Caki2 (cell line): ENCODE data around the gene PHF14. TPM values are rescaled to one million over a fixed set of nuclear protein-coding genes. Genes with fewer than 3 reads are reported as not detected.
"Not testable (repeated sequence)": the region's sequence is repeated elsewhere in the genome, so short reads cannot be mapped to it uniquely, and the experiment has no call there.

Experiments used
- DNase-seq: peaks from one replicate; pipeline ENCODE4 v3.0.0-alpha.2; 2015; ENCODE audit warnings: low read depth
- in situ Hi-C: cut with HindIII; loops from 2 replicates; pipeline ENCODE4 v1.10.0; 2016; ENCODE audit warnings: low sequenced_read_pairs, low pct_unique_long_range_greater_than_20kb, mixed read lengths
- total RNA-seq: library from RNA; depleted of rRNA; stranded (reverse); fragments of >200 nt; shearing (Covaris generic); gene quantifications from 2 replicates; pipeline ENCODE4 v1.2.3, GENCODE V29; 2014; ENCODE audit warnings: low replicate concordance

The PHF14 gene
- total RNA-seq, 1 experiment from 2014 or later: 36.8 TPM

DNA sequence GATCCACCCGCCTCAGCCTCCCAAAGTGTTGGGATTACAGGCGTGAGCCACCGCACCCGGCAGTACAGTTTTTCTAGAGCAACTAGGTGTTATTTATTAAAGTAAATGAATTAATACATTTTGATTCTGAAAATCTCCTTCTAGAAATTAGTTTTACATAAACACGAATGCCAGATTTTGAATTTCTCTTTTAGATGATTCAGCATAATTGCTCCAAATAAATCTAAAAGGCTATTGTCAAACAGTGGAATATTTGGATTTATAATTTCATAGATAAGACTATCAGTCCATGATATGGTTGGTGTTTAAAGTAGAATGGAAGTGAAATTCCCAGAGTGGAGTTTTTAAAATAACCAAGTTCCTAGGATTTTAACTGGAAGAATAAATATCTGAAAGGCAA is 1.5 kb upstream of the PHF14 start:
- DNase-seq: no peak
- in situ Hi-C loops: no loop called here

DNA sequence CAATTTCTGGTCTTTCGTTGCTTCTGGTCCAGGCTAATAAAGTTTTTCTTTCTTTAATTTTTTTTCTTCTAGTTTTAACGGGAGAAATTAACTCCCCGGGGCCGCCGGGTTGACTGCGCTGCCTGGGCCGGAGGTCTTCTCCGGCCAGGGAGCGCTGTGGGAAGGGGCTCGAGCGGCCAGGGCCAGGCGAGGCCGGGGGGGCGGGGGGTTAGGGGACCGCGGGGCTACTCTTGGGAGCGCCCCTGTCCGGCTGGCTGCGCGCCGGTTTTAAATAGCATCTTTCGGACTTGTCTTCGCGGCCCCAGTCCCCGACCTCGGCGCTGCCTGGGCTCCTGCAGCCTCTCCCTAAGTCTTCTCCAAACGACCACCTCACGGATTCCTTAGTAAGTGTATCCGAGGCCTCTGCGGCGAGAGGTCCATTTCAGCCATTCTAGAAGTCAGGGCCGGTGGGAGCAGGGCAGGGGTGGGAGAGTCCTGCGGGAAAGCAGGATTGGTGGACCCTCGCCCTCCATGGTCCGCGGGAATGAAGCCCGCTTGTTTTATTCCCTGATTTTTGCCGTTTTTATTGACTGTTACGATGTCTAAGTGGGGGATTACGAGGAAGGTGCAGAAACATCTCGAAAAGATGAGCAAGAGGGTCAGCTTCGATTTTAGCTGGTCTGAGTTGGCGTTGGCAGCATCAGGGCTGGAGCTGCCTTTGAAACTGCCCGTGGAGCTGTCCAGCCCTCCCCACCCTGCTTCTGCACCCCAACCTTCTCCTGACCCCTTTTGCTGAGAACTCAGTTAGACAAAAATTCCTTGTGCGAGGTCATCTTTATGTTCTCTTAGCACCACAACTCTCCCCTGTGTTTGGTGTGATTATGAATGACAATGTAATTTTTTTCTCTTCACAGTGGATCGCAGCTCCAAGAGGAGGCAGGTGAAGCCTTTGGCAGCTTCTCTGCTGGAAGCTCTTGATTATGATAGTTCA is 555 bp downstream of the PHF14 start:
- in situ Hi-C loops: no loop called here
- DNase-seq: peak; percentile 38

DNA sequence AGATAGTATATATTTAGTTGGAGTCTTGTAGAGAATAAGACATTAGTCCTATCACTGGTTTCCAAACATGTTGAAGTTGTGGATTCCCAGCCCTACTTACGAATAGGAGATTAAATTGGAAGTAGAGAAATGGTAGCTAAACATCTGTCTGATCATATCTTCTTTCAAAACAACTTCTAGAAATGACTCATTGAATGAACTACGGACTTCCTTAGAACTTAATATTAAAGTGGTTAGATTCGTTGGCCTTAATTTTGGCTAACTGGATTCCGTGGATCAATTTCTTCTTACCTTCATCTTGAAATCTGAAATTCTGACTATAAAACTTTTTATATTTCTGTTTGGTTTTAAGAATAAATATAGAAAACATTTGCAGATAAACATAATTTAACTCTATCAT is 3.4 kb downstream of the PHF14 start:
- no peak for DNase-seq
- in situ Hi-C loops: no loop called here

DNA sequence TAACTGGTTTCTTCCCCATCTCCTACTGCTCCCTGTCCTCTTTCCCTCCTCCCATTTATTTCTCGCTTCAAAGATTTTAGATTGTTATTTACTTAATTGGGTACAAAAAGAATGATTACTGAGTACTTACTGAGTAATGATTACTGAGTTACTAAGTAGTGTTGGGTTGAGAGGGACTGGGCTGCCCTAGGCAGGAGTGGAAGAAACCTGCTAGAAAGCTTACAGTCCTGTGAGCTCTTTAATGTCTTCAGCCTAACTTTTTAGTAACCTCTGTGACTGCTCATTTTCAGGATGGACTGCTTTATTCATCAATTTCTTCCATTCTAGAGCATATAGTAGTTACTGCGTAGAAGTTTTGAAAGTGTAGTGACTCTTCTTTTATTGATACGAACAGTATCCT is 7.6 kb downstream of the PHF14 start:
- DNase-seq: no peak

DNA sequence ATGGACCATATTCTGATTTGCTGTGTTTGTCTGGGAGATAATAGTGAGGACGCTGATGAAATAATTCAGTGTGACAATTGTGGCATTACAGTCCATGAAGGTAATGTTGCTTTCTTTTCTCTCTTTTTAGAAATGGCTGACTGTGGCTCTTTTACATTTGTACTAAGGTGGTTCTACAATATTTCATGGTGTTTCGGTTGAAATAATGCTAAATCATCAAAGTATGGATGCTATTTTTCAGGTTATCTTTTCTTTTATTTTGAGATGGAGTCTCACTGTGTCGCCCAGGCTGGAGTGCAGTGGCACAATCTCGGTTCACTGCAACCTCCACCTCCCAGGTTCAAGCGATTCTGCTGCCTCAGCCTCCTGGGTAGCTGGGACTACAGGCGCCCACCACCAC is 17.1 kb downstream of the PHF14 start:
- DNase-seq, in situ Hi-C loops: not testable (repeated sequence)

More for the DNA sequence above, 7.6 kb downstream of the PHF14 start:
- in situ Hi-C loops: no loop called here

DNA sequence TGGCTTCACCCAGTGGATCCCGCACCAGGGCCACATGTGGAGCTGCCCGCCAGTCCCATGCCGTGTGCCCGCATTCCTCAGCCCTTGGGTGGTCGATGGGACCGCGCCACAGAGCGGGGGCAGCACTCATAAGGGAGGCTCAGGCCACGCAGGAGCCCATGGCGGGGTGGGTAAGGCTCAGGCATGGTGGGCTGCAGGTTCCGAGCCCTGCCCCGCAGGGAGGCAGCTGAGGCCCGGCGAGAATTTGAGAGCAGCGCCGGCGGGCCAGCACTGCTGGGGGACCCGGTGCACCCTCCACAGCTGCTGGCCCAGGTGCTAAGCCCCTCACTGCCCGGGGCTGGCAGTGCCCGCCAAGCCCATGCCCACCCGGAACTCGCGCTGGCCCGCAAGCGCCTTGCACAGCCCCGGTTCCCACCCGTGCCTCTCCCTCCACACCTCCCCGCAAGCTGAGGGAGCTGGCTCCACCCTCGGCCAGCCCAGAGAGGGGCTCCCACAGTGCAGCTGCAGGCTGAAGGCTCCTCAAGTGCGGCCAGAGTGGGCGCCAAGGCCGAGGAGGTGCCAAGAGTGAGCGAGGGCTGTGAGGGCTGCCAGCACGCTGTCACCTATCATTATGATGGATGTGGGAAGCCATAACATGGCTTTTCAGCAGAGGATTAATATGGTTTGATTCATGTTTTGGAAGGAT is 22.0 kb downstream of the PHF14 start:
- DNase-seq, in situ Hi-C loops: not testable (repeated sequence)

DNA sequence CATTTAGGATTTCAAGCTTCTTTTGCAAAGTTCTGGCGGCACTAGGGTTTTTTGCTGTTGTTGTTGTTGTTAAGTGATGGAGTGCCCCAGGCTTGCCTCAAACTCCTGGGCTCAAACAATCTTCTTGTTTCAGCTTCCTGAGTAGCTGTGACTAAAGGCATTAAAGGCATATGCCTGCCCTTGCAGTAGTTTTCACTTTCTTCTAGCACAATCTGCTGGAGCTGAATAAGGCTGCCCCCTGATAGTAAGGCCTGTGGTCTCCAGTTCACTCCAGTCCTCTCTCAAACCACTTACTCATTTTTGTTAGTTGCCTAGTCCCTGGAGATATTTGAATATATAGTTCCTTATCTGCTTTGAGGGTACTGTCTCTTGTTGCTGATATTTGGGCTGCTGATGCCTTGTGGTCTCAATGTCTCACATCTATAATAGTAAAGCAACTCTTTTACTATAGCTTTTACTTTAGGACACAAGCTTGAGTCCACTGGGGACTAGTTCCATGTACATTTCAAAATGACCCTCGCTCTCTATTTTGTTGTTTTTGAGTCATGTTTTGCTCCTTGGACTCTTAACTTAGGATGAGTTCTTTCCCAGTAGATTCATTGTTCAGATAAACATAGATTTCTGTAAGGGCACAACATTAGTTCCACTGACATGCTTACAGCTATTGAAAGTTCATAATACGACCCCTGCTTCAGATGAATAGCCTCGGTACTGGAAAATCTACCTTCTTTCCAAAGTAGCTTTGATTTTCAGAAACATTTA is 25.5 kb downstream of the PHF14 start:
- no peak for DNase-seq
- in situ Hi-C loops: no loop called here

DNA sequence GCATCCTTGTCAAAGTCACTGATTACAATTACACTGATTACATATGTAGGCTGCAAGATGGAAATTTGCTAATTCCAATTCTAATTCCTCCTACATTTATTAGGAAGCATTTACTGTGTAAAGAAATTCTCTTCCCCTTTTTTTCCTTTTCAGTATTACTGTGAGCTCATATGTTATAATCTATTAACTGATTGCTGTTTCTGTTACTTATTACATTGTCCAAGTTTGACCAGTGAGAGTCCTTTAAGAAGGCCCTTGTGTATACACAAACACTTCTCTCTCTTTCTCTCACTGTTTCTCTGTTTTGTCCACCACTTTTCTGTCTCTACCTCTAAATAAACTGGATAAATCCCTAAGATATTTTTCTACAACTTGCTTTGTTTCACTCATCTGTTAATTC is 31.5 kb downstream of the PHF14 start:
- no peak for DNase-seq
- in situ Hi-C loops: no loop called here

DNA sequence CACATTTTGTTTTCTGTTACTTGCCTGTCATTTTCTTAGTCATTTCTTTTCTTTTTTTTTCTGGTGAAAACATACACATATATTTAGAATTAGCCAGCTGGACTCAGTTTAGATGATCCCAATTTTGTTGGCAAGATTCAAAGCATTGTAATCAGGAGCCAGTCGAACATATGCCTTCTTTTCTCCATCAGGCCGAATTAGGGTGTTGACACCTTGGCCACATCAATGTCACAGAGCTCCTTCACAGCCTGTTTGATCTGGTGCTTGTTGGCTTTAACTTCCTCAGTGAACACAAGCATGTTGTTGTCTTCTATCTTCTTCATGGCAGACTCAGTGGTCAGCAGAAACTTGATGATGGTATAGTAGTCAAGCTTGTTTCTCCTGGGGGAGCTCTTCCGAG is 32.6 kb downstream of the PHF14 start:
- in situ Hi-C loops: no loop called here
- no peak for DNase-seq

DNA sequence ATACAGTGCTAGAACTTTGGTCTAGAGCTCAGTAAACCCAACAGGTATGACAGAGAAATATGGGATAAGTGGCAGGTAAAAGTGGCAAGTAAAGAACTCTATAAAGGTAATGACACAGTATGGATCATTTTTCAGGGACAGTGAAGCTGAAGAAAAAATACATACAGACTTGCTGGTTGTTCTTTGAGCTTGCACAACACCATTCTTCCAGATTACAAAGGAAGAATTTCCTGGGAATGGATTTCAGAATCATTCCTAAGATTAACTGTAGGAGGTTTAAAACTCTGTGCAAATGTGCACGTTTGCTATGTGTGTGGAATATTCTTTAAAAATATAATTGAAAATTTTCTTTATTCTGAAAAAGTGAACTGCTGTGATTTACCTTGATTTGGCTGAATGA is 36.0 kb downstream of the PHF14 start:
- in situ Hi-C loops: no loop called here
- no peak for DNase-seq

DNA sequence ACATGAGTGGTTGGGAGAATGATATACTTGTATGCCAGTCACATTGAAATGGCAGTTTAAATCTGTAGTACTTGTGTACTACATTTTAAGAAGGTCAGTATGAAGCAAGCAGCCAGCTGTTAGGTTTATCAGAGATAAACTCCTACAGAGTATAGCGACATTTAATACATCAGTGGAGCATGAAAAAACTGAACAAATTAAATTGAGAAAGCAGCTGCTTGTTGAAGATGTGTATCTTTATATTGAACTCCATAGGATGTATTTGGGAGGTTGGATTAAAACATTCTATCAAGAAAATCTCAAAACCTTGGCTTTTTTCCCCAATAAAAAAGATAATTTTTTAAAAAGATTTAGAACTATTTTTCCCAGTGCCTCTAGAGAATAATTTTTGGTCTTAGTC is 47.8 kb downstream of the PHF14 start:
- no peak for DNase-seq
- in situ Hi-C loops: no loop called here

DNA sequence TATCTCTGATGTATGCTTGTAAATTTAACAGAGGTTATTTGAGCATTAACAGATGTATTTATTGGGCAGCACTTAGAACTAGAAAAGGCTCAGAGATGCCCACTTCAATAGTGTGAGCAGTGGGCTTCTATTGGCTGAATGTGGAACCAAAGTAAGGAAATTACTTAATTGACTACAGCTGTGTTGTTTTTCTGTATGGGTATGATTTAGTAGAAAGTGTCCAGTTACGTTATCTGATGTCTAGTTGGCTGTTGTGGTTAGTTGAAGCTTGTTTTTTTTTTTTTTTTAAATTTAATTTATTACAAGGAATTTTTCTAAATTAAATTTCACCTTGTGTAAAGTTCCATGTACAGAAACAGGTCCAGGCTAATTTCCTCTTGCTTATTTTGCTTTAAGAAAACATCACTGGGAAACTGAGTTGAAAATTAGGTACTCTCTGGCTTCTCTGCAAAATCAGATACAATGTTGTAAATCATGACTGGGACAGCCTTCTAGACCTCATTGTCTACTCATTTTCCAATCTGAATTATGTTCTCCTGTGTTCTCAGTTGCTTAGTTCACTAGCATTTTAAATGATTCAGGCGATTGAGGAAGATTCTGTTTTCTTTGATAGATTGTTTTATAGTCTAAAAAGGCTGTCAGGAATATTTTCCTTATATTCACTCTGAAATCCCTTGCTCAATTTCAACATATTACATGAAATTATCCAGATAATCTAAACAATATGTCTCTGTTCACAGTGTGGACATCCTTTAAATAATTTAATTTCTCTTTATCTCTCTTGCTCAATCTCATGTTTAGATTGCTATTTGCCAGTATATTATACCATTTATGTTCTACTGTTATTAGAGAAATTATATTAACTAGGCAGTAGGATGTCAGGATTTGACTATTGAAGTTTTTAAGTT is 53.0 kb downstream of the PHF14 start:
- no peak for DNase-seq
- in situ Hi-C loops: no loop called here

DNA sequence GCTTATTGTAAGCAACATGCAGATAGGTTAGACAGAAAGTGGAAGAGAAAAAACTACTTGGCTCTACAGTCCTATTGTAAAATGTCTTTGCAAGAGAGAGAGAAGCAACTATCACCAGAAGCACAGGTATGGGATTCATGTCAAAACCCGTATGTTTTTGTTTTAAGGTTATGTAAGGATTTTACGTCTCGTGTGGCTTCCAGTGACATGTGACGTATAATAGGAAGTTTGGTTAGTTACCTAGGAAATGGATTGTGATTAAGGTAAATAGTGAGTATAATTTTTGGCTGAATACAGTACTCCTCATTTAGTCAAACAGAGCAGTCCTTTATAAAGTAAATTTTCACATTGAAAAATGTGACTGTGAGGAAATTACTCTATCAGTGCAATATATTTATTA is 62.0 kb downstream of the PHF14 start:
- DNase-seq: no peak
- in situ Hi-C loops: no loop called here

DNA sequence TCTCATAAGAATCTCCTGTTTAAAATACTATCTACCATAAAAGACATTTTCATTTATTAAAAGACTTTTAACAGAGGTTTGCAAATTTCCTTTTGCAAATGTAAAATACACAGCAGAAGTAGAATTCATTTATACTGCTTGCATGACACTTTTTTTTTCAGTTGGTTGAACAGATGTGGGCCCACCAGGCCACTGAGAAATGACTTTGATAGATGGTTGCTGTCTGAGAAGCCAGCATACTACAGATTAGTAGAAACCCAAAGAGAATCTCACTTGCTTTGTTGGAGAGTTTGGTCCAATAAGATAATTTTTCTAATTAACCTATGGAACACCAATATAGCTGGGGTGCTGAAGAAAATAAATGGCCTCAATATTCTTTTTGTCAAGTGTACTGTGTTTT is 66.3 kb downstream of the PHF14 start:
- no peak for DNase-seq
- in situ Hi-C loops: no loop called here

DNA sequence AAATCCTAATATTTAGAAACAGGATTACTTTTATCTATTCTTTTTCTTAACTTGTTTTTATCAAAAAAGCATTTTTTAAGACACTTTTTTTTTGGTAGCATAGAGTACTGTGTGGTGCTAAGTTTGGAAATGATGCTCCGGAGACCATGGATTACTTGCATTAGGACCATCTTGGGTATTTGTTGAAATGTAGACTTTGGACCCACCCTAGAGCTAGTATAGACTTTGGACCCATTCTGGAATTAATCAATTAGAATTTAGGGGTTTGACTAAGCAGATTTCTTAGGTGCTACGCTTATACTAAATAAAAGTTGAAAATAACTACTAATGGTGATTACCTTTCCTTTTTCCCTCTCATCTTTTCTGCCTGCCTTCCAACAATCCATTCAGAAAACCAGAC is 80.4 kb downstream of the PHF14 start:
- in situ Hi-C loops: no loop called here
- DNase-seq: no peak

DNA sequence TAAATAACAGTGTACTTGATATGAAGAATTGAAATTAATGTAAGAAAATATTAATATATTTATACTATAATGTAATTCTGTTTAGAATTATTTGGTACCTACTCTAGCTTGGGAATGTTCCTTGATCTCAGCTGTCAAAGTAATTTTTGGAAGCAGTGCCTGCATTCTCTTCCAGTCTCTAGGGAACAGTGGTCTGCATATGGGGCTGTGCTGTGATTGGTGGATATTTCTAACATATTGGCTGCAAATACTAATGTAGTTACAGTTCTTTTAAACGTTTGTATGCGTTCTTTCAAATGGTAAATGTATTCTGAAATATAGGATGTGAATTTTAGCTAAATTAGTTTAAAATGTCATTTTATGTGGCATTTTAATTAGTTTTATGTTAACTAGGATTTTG is 87.2 kb downstream of the PHF14 start:
- in situ Hi-C loops: no loop called here
- no peak for DNase-seq

DNA sequence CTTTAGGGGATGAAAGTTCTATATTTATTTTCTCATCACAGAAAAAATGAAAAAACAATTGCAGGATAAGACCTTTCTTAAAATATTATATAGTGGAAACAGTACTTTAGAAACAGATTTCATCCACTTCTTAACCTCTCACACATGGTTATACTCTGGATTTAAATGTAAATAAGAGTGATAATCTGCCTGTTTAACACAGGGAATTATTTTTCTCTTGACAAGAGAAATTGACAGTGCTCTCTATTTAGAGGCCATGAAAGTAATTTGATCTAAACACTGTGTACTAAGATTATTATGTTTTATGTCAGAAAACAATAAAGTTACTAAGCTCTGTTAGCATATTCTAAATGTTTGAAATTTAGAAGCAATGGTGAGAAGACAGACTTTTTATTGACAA is 88.4 kb downstream of the PHF14 start:
- in situ Hi-C loops: no loop called here
- no peak for DNase-seq

DNA sequence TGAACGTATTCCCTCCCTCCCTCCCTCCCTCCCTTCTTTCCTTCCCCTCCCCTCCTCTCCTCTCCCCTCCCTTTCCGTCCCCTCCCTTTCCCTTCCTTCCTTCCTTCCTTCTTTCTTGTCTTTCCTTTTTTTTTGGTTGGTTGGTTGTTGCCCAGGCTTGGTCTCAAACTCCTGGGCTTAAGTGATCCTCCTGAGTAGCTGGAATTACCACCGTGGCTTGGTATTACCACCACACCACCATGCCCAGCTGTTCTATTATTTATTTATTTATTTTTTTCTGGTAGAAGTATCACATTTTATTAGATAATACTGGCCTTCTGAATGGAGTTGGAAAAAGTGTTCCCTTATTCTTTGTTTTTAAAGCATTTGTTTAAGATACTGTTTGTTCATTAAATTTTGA is 95.9 kb downstream of the PHF14 start:
- in situ Hi-C loops: no loop called here
- DNase-seq: no peak
